Measurements from ENCODE around the gene CLNS1A.
"Not testable (repeated sequence)": the region's sequence is repeated elsewhere in the genome, so short reads cannot be mapped to it uniquely, and the experiment has no call there.

Gene CLNS1A

GRCh38 chr11:77637345-77638165, at the start of gene CLNS1A:
TSS of gene CLNS1A (minus strand) at chr11:77637794. CDS start at chr11:77637714, 80 bp downstream.
- peak; percentile 92 for DNase-seq

GRCh38 chr11:77687088-77687487, 49.5 kb upstream of the CLNS1A start:
- no peak for DNase-seq

GRCh38 chr11:77677138-77677537, 39.5 kb upstream of the CLNS1A start:
- DNase-seq, result no peak

- no peak for DNase-seq
These were observed 34.7 kb upstream of the CLNS1A start for GRCh38 chr11:77672264-77672663.

GRCh38 chr11:77669848-77670511, 32.4 kb upstream of the CLNS1A start:
- DNase-seq, result no peak

- no peak for DNase-seq
These were observed 31.2 kb upstream of the CLNS1A start for GRCh38 chr11:77668760-77669159.

GRCh38 chr11:77665240-77665965, 27.8 kb upstream of the CLNS1A start:
- DNase-seq, result no peak

- DNase-seq, result no peak
These were observed 24.1 kb upstream of the CLNS1A start for GRCh38 chr11:77661670-77662069.

- DNase-seq, result no peak
These were observed 23.4 kb upstream of the CLNS1A start for GRCh38 chr11:77660947-77661346.

- no peak for DNase-seq
These were observed 20.8 kb upstream of the CLNS1A start for GRCh38 chr11:77658213-77659013.

GRCh38 chr11:77656362-77656761, 18.8 kb upstream of the CLNS1A start:
- DNase-seq, result no peak

GRCh38 chr11:77654770-77655434, 17.3 kb upstream of the CLNS1A start:
- no peak for DNase-seq

GRCh38 chr11:77650123-77650522, 12.5 kb upstream of the CLNS1A start:
- no peak for DNase-seq

GRCh38 chr11:77647654-77648305, 10.2 kb upstream of the CLNS1A start:
- DNase-seq, result no peak

GRCh38 chr11:77644887-77645286, 7.3 kb upstream of the CLNS1A start:
- no peak for DNase-seq

- DNase-seq, result no peak
These were observed 4.6 kb upstream of the CLNS1A start for GRCh38 chr11:77642228-77642627.

GRCh38 chr11:77636731-77637344, 756 bp downstream of the CLNS1A start:
- peak; percentile 24 for DNase-seq

GRCh38 chr11:77633926-77634325, 3.7 kb downstream of the CLNS1A start:
- DNase-seq, result not testable (repeated sequence)

- no peak for DNase-seq
These were observed 7.4 kb downstream of the CLNS1A start for GRCh38 chr11:77630157-77630710.

- DNase-seq, result peak; percentile 63
These were observed 17.9 kb downstream of the CLNS1A start for GRCh38 chr11:77619576-77620198.
